Neural crest cell (in vitro differentiated cells): ENCODE data around the gene GRK2. TPM values are rescaled to one million over a fixed set of nuclear protein-coding genes. Genes with fewer than 3 reads are reported as not detected.

Experiments
- DNase-seq: peaks from one replicate; pipeline ENCODE4 v3.0.0; 2021; ENCODE audit warnings: low read depth, mixed read lengths, low spot score
- H3K27ac Mint-ChIP-seq: one replicate; pipeline ENCODE4 v1.8.0; 2021; ENCODE audit warnings: mild to moderate bottlenecking, mixed read lengths; ENCODE audit not compliant: unreplicated experiment
- H3K27me3 Mint-ChIP-seq: 2 replicates; pipeline ENCODE4 v1.8.0; 2021; ENCODE audit warnings: low read depth, mild to moderate bottlenecking, mixed read lengths
- H3K36me3 Mint-ChIP-seq: 2 replicates; pipeline ENCODE4 v1.8.0; 2021; ENCODE audit warnings: low read depth, mild to moderate bottlenecking, mixed read lengths
- H3K4me1 Mint-ChIP-seq: 2 replicates; pipeline ENCODE4 v1.8.0; 2021; ENCODE audit warnings: mixed read lengths
- H3K4me3 Mint-ChIP-seq: one replicate; pipeline ENCODE4 v1.8.0; 2021; ENCODE audit warnings: mild to moderate bottlenecking, mixed read lengths
- H3K9me3 Mint-ChIP-seq: 2 replicates; pipeline ENCODE4 v1.8.0; 2021; ENCODE audit warnings: mixed read lengths
- total RNA-seq: library from RNA; stranded (reverse); gene quantifications from 2 replicates; pipeline ENCODE4 v1.2.1, GENCODE V29; 2021
- TF ChIP-seq, protein P1 (sequence below): fragments of 200-600 bp; sonication (generic); conservative IDR thresholded peaks from 2 replicates; pipeline ENCODE4 v1.5.0; 2021; ENCODE audit warnings: antibody characterized with exemption, mild to moderate bottlenecking

GRK2 gene
- total RNA-seq, 1 donor from 2014 or later = 51.3 TPM

DNA sequence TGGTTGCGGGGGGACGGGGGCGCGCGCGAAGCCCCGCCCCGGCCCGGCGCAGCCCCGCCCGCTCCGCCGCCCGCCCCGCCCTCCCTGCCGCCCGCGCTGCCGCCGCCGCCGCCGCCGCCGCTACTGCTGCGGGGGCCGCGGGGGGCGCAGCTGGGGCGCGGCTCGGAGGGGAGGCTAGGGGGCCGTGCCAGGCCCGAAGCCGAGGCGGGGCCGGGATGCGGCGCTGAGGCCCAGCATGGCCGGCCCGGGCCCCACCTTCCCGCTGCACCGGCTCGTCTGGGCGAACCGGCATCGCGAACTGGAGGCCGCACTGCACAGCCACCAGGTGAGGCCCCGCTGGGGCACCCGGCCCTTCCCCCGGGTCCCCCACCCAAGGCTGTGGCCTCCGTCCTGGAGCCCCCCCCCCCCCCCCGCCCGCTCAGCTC is 23.0 kb downstream of the GRK2 start, which contains the start of gene ANKRD13D:
Gene ANKRD13D, plus strand, starts transcription at position 78 of the 425 bp plus-strand sequence. Its CDS starts 158 bp downstream, at position 236.
- Mint-ChIP-seq H3K27ac (peak within 1 kb of the TSS; percentile 95), H3K9me3 (peaks cover 2% of the 10 kb centered on the region), H3K27me3 (peaks cover 2% of the 10 kb centered on the region), H3K36me3 (peaks cover 18% of the 10 kb centered on the region), H3K4me3 (peak within 1 kb of the TSS; percentile 89), H3K4me1 (peaks cover 23% of the 10 kb centered on the region)
- TF ChIP-seq, protein P1, sequence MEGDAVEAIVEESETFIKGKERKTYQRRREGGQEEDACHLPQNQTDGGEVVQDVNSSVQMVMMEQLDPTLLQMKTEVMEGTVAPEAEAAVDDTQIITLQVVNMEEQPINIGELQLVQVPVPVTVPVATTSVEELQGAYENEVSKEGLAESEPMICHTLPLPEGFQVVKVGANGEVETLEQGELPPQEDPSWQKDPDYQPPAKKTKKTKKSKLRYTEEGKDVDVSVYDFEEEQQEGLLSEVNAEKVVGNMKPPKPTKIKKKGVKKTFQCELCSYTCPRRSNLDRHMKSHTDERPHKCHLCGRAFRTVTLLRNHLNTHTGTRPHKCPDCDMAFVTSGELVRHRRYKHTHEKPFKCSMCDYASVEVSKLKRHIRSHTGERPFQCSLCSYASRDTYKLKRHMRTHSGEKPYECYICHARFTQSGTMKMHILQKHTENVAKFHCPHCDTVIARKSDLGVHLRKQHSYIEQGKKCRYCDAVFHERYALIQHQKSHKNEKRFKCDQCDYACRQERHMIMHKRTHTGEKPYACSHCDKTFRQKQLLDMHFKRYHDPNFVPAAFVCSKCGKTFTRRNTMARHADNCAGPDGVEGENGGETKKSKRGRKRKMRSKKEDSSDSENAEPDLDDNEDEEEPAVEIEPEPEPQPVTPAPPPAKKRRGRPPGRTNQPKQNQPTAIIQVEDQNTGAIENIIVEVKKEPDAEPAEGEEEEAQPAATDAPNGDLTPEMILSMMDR = no peak
- DNase-seq = no peak

DNA sequence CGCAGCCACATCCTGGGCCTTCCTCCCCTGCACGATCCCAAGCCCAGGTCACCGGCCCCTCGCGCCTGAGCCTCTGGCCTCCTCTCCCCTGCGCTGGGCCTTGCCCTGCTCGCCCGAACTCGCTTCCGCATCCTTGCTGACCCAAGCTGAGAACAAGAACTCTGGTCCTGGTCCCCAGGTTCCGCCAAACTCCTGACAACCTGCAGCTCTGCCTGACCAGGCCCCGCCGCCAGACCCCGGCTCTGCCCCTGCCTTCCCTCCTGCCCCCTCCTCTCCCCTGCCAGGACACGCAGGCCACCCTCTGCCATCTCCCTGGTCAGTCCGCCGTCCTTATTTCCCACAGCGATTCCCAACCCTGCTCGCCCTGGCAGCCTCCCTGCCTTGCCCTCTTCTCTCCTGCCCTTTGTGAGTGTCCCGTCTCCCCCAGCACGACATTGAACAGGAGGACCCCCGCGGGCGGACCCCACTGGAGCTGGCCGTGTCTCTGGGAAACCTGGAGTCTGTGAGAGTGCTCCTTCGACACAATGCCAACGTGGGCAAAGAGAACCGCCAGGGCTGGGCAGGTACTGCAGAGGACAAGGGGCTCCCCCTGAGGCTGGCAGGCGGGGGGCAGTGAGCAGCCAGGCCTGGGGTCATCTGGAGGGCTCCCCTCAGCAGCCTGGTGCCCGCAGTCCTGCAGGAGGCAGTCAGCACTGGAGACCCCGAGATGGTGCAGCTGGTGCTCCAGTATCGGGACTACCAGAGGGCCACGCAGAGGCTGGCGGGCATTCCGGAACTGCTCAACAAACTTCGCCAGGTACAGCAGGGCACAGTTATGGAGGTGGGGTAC is 23.6 kb downstream of the GRK2 start:
- TF ChIP-seq, protein P1 = no peak
- H3K27ac Mint-ChIP-seq = peak overlapping the region; percentile 95
- H3K36me3 Mint-ChIP-seq = peaks cover 19% of the 10 kb centered on the region
- peaks cover 2% of the 10 kb centered on the region for H3K27me3 Mint-ChIP-seq
- peaks cover 2% of the 10 kb centered on the region for H3K9me3 Mint-ChIP-seq
- peaks cover 23% of the 10 kb centered on the region for H3K4me1 Mint-ChIP-seq
- peak overlapping the region; percentile 89 for H3K4me3 Mint-ChIP-seq
- DNase-seq = no peak

DNA sequence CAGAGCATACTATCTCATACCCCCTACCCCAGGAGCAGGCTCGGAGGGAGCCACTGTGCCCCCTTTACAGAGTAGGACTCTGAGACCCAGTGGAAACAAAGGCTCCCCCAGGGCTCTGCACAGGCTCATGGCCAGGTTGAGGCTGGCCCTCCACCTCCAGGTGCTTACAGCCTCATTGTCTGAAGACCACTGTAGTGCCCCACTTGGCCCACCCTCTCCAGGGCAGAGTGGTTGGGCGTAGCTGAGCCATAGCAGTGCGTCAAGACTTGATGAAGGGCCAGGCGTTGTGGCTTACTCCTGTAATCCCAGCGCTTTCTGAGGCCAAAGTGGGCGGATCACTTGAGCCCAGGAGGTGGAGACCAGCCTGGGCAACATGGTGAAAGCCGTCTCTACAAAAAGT is 24.5 kb downstream of the GRK2 start:
- peaks cover 23% of the 10 kb centered on the region for H3K36me3 Mint-ChIP-seq
- peaks cover 23% of the 10 kb centered on the region for H3K4me1 Mint-ChIP-seq
- TF ChIP-seq, protein P1 = no peak
- H3K27me3 Mint-ChIP-seq = peaks cover 2% of the 10 kb centered on the region
- peaks cover 2% of the 10 kb centered on the region for H3K9me3 Mint-ChIP-seq
- H3K4me3 Mint-ChIP-seq = peak overlapping the region; percentile 27
- no peak overlapping the region for H3K27ac Mint-ChIP-seq
- DNase-seq = no peak

DNA sequence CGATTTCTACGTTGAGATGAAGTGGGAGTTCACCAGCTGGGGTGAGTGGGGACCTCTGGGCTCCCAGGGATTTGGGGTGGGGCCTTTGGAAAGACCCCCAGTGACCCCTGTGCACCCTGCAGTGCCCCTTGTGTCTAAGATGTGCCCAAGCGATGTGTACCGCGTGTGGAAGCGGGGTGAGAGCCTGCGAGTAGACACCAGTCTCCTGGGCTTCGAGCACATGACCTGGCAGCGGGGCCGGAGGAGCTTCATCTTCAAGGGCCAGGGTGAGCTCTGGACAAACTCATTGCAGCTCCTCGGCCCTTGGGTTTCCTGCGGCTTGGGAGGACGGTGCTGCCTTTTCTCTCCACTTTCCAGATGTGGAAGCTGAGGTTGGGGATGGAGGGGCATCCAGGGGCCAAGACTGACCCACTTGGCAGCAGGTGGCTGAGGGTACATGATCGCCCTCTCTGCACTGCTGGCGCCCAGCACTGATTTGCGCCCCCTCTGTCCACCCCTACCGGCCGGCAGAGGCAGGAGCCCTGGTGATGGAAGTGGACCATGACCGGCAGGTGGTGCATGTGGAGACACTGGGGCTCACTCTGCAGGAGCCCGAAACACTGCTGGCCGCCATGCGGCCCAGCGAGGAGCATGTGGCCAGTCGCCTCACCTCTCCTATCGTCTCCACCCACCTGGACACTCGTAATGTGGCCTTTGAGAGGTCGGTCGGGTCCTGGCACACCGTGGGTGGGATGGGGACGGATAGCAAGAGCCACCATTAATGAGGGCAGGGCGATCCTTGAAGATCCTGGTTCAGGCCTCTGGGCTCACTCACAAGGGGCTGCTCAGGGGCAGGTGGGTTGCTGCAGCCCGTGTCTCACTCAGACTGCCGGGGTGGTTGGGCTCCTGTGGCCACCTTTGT is 25.5 kb downstream of the GRK2 start:
- Mint-ChIP-seq H3K36me3 (peaks cover 32% of the 10 kb centered on the region), H3K9me3 (peaks cover 4% of the 10 kb centered on the region), H3K27me3 (peaks cover 2% of the 10 kb centered on the region), H3K27ac (no peak overlapping the region), H3K4me3 (peak overlapping the region; percentile 76), H3K4me1 (peaks cover 23% of the 10 kb centered on the region)
- DNase-seq = no peak
- TF ChIP-seq, protein P1 = no peak

DNA sequence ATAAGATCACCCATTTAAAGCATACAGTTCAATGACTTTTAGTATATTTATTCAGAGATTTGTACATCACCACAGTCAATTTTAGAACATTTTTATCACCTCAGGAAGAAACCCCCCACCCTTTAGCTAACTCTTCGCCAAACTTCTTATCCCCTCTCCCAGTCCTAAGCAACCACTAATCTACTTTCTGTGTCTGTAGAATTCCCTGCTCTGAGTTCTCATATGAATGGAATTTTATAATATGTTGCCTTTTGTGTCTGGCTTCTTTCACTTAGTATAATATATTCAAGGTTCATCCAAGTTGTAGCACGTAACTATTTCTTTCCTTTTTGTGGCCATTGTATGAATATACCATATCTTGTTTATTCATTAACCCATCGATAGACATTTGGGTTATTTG is 26.4 kb downstream of the GRK2 start:
- Mint-ChIP-seq H3K4me1 (peaks cover 16% of the 10 kb centered on the region), H3K36me3 (peaks cover 37% of the 10 kb centered on the region), H3K27me3 (no peaks in the 10 kb centered on the region), H3K4me3 (peak overlapping the region; percentile 76), H3K27ac (peak overlapping the region; percentile 2), H3K9me3 (peaks cover 4% of the 10 kb centered on the region)
- no peak for DNase-seq
- TF ChIP-seq, protein P1 = no peak
